H7 (cell line): Measurements from ENCODE around the gene CCDC154. TPM values are rescaled to one million over a fixed set of nuclear protein-coding genes. Genes with fewer than 3 reads are reported as not detected.
"Not testable (repeated sequence)": the region's sequence is repeated elsewhere in the genome, so short reads cannot be mapped to it uniquely, and the experiment has no call there.

Source experiments
- DNase-seq: peaks from one replicate; pipeline ENCODE4 v3.0.0; 2012
- H3K27me3 ChIP-seq: 2 replicates; pipeline ENCODE4 v1.6.0; 2011; ENCODE audit warnings: mild to moderate bottlenecking, low read length; ENCODE audit not compliant: control insufficient read depth, insufficient read depth
- H3K36me3 ChIP-seq: replicated peaks from 2 replicates; pipeline ENCODE4 v1.5.1; 2011; ENCODE audit warnings: low read length; ENCODE audit not compliant: control insufficient read depth, insufficient read depth
- H3K4me3 ChIP-seq: 2 replicates; pipeline ENCODE4 v1.5.1; 2011; ENCODE audit warnings: low read depth, mild to moderate bottlenecking, control low read depth, low read length, moderate library complexity; ENCODE audit not compliant: insufficient read depth
- total RNA-seq: library from RNA; depleted of rRNA; stranded (reverse); fragments of >200 nt; shearing (Covaris generic); gene quantifications from 2 replicates; pipeline ENCODE4 v1.2.3, GENCODE V29; 2014

Gene CCDC154
- total RNA-seq, 1 experiment from 2014 or later = not detected

GRCh38 chr16:1441391-1441829, 2.9 kb downstream of the CCDC154 start:
- no peaks in the 10 kb centered on the region; the same call in 1 of the 2 replicates for H3K36me3 ChIP-seq
- DNase-seq = no peak
- H3K27me3 ChIP-seq = no peaks in the 10 kb centered on the region
- no peak overlapping the region for H3K4me3 ChIP-seq

- not testable (repeated sequence) for DNase-seq, H3K4me3 ChIP-seq, H3K36me3 ChIP-seq, H3K27me3 ChIP-seq
Measured at GRCh38 chr16:1439699-1440074, 4.7 kb downstream of the CCDC154 start.

GRCh38 chr16:1439058-1439698, 5.2 kb downstream of the CCDC154 start:
- H3K27me3 ChIP-seq = no peaks in the 10 kb centered on the region
- H3K4me3 ChIP-seq = no peak overlapping the region
- no peaks in the 10 kb centered on the region for H3K36me3 ChIP-seq
- no peak for DNase-seq

- Histone ChIP-seq H3K36me3 (no peaks in the 10 kb centered on the region), H3K4me3 (no peak overlapping the region), H3K27me3 (no peaks in the 10 kb centered on the region)
- no peak for DNase-seq
Measured at GRCh38 chr16:1438229-1439057, 5.9 kb downstream of the CCDC154 start.

GRCh38 chr16:1437606-1438005, 6.8 kb downstream of the CCDC154 start:
- Histone ChIP-seq H3K4me3 (no peak overlapping the region), H3K27me3 (no peaks in the 10 kb centered on the region), H3K36me3 (no peaks in the 10 kb centered on the region)
- DNase-seq = peak; percentile 79

GRCh38 chr16:1436731-1437355, 7.5 kb downstream of the CCDC154 start:
- H3K4me3 ChIP-seq = no peak overlapping the region
- H3K36me3 ChIP-seq = no peaks in the 10 kb centered on the region
- H3K27me3 ChIP-seq = no peaks in the 10 kb centered on the region
- no peak for DNase-seq

- no peaks in the 10 kb centered on the region for H3K27me3 ChIP-seq
- peak; percentile 89 for DNase-seq
Measured at GRCh38 chr16:1435921-1436697, 8.2 kb downstream of the CCDC154 start.

GRCh38 chr16:1434644-1435592, 9.4 kb downstream of the CCDC154 start:
- no peak overlapping the region for H3K4me3 ChIP-seq
- no peaks in the 10 kb centered on the region for H3K27me3 ChIP-seq
- no peaks in the 10 kb centered on the region for H3K36me3 ChIP-seq
- DNase-seq = no peak

More at GRCh38 chr16:1435921-1436697, 8.2 kb downstream of the CCDC154 start:
- Histone ChIP-seq H3K4me3 (no peak overlapping the region), H3K36me3 (no peaks in the 10 kb centered on the region)

- H3K27me3 ChIP-seq = no peaks in the 10 kb centered on the region
- DNase-seq = peak; percentile 69
- no peaks in the 10 kb centered on the region for H3K36me3 ChIP-seq
- no peak overlapping the region for H3K4me3 ChIP-seq
Measured at GRCh38 chr16:1433756-1434155, 10.6 kb downstream of the CCDC154 start.

- no peak overlapping the region for H3K4me3 ChIP-seq
- no peaks in the 10 kb centered on the region for H3K27me3 ChIP-seq
Measured at GRCh38 chr16:1433263-1433560, 11.1 kb downstream of the CCDC154 start.

GRCh38 chr16:1432388-1433262, 11.7 kb downstream of the CCDC154 start:
- DNase-seq = peak; percentile 66
- Histone ChIP-seq H3K36me3 (no peaks in the 10 kb centered on the region), H3K4me3 (no peak overlapping the region), H3K27me3 (no peaks in the 10 kb centered on the region)

More at GRCh38 chr16:1433263-1433560, 11.1 kb downstream of the CCDC154 start:
- no peaks in the 10 kb centered on the region for H3K36me3 ChIP-seq
- peak; percentile 61 for DNase-seq

- no peaks in the 10 kb centered on the region for H3K27me3 ChIP-seq
- no peaks in the 10 kb centered on the region for H3K36me3 ChIP-seq
- peak; percentile 57 for DNase-seq
- H3K4me3 ChIP-seq = no peak overlapping the region
Measured at GRCh38 chr16:1431497-1432270, 12.7 kb downstream of the CCDC154 start.
